HepG2 (cell line): Measurements from ENCODE around the gene EXOC7. TPM values are rescaled to one million over a fixed set of nuclear protein-coding genes. Genes with fewer than 3 reads are reported as not detected.

Experiments
- ATF7-NPFF ChIP-seq: sonication (generic); formaldehyde crosslinking; IDR thresholded peaks from 2 replicates; pipeline ENCODE4 v1.8.1; 2023; ENCODE audit warnings: mild to moderate bottlenecking, low read depth, missing genetic modification reagents, moderate library complexity
- BCL6 ChIP-seq: IDR thresholded peaks from 2 replicates; pipeline ENCODE4 v1.6.1; 2016; ENCODE audit warnings: missing genetic modification reagents, missing compliant biosample characterization
- FOXA3 ChIP-seq: IDR thresholded peaks from 2 replicates; pipeline ENCODE4 v1.6.1; 2016; ENCODE audit warnings: missing genetic modification reagents, missing compliant biosample characterization
- HES4 ChIP-seq: sonication (generic); formaldehyde crosslinking; IDR thresholded peaks from 2 replicates; pipeline ENCODE4 v1.9.0; 2021; ENCODE audit warnings: mild to moderate bottlenecking, missing genetic modification reagents, borderline replicate concordance
- KAT7 ChIP-seq: IDR thresholded peaks from 2 replicates; pipeline ENCODE4 v1.6.1; 2018; ENCODE audit warnings: borderline replicate concordance, missing compliant biosample characterization
- MIER2 ChIP-seq: IDR thresholded peaks from 2 replicates; pipeline ENCODE4 v1.6.1; 2016; ENCODE audit warnings: missing biosample characterization, missing genetic modification reagents
- RBAK ChIP-seq: sonication (generic); formaldehyde crosslinking; IDR thresholded peaks from 2 replicates; pipeline ENCODE4 v1.5.1; 2020; ENCODE audit warnings: mild to moderate bottlenecking, missing genetic modification reagents
- SAP130 ChIP-seq: IDR thresholded peaks from 2 replicates; pipeline ENCODE4 v1.6.1; 2016; ENCODE audit warnings: low read depth
- SIN3A ChIP-seq: IDR thresholded peaks from 2 replicates; pipeline ENCODE4 v1.6.1; 2011; ENCODE audit warnings: low read depth, mild to moderate bottlenecking, control low read depth, low read length, borderline replicate concordance
- ZBTB7A ChIP-seq: sonication (generic); formaldehyde crosslinking; IDR thresholded peaks from 2 replicates; pipeline ENCODE4 v1.8.0; 2022; ENCODE audit warnings: mild to moderate bottlenecking, missing genetic modification reagents
- ZKSCAN8 ChIP-seq: IDR thresholded peaks from 2 replicates; pipeline ENCODE4 v1.6.1; 2016; ENCODE audit warnings: borderline replicate concordance, missing genetic modification reagents, missing compliant biosample characterization
- ZNF12 ChIP-seq: sonication (generic); formaldehyde crosslinking; IDR thresholded peaks from 2 replicates; pipeline ENCODE4 v1.5.0; 2020; ENCODE audit warnings: missing genetic modification reagents
- ZNF501 ChIP-seq: sonication (generic); formaldehyde crosslinking; IDR thresholded peaks from 2 replicates; pipeline ENCODE4 v1.5.1; 2020; ENCODE audit warnings: mild to moderate bottlenecking, moderate library complexity, missing genetic modification reagents
- ZNF703 ChIP-seq: sonication (generic); formaldehyde crosslinking; IDR thresholded peaks from 2 replicates; pipeline ENCODE4 v1.5.1; 2020; ENCODE audit warnings: missing genetic modification reagents, mild to moderate bottlenecking, moderate library complexity, borderline replicate concordance
- polyA plus RNA-seq, 8 experiments: library from polyadenylated mRNA; depleted of rRNA in 3 of 8; stranded (reverse) in 7 of 8; unstranded in 1 of 8; fragments of >200 nt; fragmentation: Illumina TruSeq in 4 of 8; extraction: Trizol in 4 of 8; gene quantifications; 2 replicates each; pipeline versions ENCODE4 v1.2.1 to v1.2.3, GENCODE V29; 2011 to 2016; ENCODE audit warnings: low read depth in 4 of 8, missing spikeins in 1 of 8, mixed read lengths in 1 of 8; ENCODE audit not compliant: insufficient read depth in 1 of 8
- total RNA-seq, 5 experiments: library from RNA; depleted of rRNA; stranded (reverse); fragments of >200 nt; fragmentation: Illumina TruSeq; extraction: Trizol; gene quantifications; 2 replicates each; pipeline ENCODE4 v1.2.3, GENCODE V29; 2016; ENCODE audit warnings: low read depth in 1 of 5
- TF ChIP-seq, protein P1 (sequence below): sonication (generic); formaldehyde crosslinking; IDR thresholded peaks from 2 replicates; pipeline ENCODE4 v1.5.1; 2020; ENCODE audit warnings: missing genetic modification reagents, mild to moderate bottlenecking, borderline replicate concordance
- TF ChIP-seq, protein P2 (sequence below): sonication (generic); formaldehyde crosslinking; IDR thresholded peaks from 2 replicates; pipeline ENCODE4 v1.4.0; 2020; ENCODE audit warnings: missing genetic modification reagents, mild to moderate bottlenecking, borderline replicate concordance
- TF ChIP-seq, protein P3 (sequence below): sonication (generic); formaldehyde crosslinking; IDR thresholded peaks from 2 replicates; pipeline ENCODE4 v1.4.0; 2020; ENCODE audit warnings: mild to moderate bottlenecking, missing genetic modification reagents, borderline replicate concordance
- TF ChIP-seq, protein P4 (sequence below): sonication (generic); formaldehyde crosslinking; IDR thresholded peaks from 2 replicates; pipeline ENCODE4 v1.4.0; 2020; ENCODE audit warnings: missing genetic modification reagents

EXOC7 gene
- total and polyA plus RNA-seq, 2 of the 13 experiments (the other 11 are each of a cell fraction or from before 2014, with no cell fraction given), result 86.9 to 116 TPM

DNA sequence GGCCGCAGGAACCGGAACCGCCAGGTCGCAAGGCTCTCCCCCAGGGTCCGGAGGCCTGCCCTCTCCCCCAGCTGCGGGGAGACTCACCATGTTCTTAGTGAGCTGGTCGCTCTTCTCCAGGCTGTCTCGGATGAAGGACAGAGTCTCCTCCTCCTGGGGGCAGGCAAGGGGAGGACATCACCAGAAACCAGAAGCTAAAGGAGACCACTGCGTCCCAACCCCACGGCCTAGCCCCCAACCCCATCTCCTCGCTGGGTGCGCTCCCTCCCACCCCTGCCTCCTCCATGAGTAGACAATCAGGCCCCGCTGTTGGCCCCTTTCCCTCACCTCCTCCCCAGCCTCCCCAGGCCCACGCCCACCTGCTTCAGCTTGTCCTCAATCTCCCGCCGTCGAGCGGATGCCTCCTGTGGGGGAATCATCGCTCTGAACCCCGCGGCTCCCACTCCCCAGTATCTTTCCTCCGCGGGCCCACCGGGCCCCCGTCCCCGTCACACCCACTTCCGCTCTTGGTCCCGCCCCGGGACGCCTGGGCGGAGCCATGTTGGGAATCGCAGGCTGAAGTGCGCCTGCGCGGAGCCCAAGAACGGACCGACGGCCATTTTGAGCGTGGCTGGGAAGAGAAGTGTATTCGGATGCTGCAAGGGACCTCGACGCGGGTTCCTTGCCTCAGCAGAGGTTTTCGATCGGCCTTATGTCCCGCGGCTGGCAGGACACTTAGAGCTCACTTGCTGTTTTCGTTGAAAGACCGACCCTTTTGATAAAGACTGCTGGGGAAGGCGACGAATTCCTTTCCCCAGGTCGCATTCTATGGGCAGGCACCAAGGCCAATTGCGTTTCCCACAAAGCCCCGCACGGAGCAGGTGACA is at the start of gene EXOC7 (continued):
- TF ChIP-seq ZNF12 (peak; percentile 36; the same call in 1 of the 2 replicates), SIN3A (no peak; the same call in none of the 2 replicates), MIER2 (CRISPR knock-in tag) (0 out of 2 replicates have a peak, but pooled peaks have one; percentile 16), ZNF501 (CRISPR knock-in tag) (peak; percentile 79), SAP130 (peak; percentile 83), HES4 (peak; percentile 34; the same call in 1 of the 2 replicates), RBAK (CRISPR knock-in tag) (no peak), BCL6 (CRISPR knock-in tag) (0 out of 2 replicates have a peak, but pooled peaks have one; percentile 21), ZKSCAN8 (CRISPR knock-in tag) (peak; percentile 81; the same call in 1 of the 2 replicates), FOXA3 (CRISPR knock-in tag) (peak; percentile 13), ATF7-NPFF (CRISPR knock-in tag) (peak; percentile 85), ZNF703 (CRISPR knock-in tag) (peak; percentile 77; the same call in 1 of the 2 replicates), ZBTB7A (CRISPR knock-in tag) (peak; percentile 82), KAT7 (CRISPR knock-in tag) (peak; percentile 48; the same call in 1 of the 2 replicates)
- TF ChIP-seq, protein P1, sequence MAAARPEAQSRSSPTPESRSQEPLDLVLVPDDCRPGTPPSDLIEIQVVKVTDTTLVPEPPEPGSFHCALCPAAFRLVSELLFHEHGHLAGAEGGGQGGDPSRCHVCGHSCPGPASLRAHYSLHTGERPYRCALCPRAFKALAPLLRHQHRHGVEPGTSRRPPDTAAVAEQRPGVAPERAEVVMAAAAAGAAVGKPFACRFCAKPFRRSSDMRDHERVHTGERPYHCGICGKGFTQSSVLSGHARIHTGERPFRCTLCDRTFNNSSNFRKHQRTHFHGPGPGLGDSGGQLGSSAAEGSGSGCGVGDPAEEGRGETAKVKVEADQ, result peak; percentile 66; the same call in 1 of the 2 replicates
- TF ChIP-seq, protein P2, sequence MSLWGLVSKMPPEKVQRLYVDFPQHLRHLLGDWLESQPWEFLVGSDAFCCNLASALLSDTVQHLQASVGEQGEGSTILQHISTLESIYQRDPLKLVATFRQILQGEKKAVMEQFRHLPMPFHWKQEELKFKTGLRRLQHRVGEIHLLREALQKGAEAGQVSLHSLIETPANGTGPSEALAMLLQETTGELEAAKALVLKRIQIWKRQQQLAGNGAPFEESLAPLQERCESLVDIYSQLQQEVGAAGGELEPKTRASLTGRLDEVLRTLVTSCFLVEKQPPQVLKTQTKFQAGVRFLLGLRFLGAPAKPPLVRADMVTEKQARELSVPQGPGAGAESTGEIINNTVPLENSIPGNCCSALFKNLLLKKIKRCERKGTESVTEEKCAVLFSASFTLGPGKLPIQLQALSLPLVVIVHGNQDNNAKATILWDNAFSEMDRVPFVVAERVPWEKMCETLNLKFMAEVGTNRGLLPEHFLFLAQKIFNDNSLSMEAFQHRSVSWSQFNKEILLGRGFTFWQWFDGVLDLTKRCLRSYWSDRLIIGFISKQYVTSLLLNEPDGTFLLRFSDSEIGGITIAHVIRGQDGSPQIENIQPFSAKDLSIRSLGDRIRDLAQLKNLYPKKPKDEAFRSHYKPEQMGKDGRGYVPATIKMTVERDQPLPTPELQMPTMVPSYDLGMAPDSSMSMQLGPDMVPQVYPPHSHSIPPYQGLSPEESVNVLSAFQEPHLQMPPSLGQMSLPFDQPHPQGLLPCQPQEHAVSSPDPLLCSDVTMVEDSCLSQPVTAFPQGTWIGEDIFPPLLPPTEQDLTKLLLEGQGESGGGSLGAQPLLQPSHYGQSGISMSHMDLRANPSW (CRISPR knock-in tag), result no peak
- TF ChIP-seq, protein P3, sequence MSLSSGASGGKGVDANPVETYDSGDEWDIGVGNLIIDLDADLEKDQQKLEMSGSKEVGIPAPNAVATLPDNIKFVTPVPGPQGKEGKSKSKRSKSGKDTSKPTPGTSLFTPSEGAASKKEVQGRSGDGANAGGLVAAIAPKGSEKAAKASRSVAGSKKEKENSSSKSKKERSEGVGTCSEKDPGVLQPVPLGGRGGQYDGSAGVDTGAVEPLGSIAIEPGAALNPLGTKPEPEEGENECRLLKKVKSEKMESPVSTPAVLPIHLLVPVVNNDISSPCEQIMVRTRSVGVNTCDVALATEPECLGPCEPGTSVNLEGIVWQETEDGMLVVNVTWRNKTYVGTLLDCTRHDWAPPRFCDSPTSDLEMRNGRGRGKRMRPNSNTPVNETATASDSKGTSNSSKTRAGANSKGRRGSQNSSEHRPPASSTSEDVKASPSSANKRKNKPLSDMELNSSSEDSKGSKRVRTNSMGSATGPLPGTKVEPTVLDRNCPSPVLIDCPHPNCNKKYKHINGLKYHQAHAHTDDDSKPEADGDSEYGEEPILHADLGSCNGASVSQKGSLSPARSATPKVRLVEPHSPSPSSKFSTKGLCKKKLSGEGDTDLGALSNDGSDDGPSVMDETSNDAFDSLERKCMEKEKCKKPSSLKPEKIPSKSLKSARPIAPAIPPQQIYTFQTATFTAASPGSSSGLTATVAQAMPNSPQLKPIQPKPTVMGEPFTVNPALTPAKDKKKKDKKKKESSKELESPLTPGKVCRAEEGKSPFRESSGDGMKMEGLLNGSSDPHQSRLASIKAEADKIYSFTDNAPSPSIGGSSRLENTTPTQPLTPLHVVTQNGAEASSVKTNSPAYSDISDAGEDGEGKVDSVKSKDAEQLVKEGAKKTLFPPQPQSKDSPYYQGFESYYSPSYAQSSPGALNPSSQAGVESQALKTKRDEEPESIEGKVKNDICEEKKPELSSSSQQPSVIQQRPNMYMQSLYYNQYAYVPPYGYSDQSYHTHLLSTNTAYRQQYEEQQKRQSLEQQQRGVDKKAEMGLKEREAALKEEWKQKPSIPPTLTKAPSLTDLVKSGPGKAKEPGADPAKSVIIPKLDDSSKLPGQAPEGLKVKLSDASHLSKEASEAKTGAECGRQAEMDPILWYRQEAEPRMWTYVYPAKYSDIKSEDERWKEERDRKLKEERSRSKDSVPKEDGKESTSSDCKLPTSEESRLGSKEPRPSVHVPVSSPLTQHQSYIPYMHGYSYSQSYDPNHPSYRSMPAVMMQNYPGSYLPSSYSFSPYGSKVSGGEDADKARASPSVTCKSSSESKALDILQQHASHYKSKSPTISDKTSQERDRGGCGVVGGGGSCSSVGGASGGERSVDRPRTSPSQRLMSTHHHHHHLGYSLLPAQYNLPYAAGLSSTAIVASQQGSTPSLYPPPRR, result 0 out of 2 replicates have a peak, but pooled peaks have one; percentile 13
- TF ChIP-seq, protein P4, sequence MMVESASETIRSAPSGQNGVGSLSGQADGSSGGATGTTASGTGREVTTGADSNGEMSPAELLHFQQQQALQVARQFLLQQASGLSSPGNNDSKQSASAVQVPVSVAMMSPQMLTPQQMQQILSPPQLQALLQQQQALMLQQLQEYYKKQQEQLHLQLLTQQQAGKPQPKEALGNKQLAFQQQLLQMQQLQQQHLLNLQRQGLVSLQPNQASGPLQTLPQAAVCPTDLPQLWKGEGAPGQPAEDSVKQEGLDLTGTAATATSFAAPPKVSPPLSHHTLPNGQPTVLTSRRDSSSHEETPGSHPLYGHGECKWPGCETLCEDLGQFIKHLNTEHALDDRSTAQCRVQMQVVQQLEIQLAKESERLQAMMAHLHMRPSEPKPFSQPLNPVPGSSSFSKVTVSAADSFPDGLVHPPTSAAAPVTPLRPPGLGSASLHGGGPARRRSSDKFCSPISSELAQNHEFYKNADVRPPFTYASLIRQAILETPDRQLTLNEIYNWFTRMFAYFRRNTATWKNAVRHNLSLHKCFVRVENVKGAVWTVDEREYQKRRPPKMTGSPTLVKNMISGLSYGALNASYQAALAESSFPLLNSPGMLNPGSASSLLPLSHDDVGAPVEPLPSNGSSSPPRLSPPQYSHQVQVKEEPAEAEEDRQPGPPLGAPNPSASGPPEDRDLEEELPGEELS, result no peak
